Vagina (tissue), 2 donors: ENCODE measurements around the gene DCDC2B.

Source experiments
- POLR2A ChIP-seq, 2 donors: fragments of 450-650 bp; IDR thresholded peaks; one replicate each; pipeline ENCODE4 v1.6.1; 2017; ENCODE audit warnings: antibody characterized with exemption in 2 of 2, mild to moderate bottlenecking in 2 of 2, moderate library complexity in 2 of 2
- TF ChIP-seq, protein P1 (sequence below), 3 experiments: fragments of 450-650 bp in 2 of 3; fragments of 200-600 bp in 1 of 3; sonication (generic) in 1 of 3; IDR thresholded peaks; one replicate each; pipeline ENCODE4 v1.5.1; 2017 to 2019; ENCODE audit warnings: antibody characterized with exemption in 3 of 3, mild to moderate bottlenecking in 2 of 3, moderate library complexity in 2 of 3

- TF ChIP-seq, protein P1, sequence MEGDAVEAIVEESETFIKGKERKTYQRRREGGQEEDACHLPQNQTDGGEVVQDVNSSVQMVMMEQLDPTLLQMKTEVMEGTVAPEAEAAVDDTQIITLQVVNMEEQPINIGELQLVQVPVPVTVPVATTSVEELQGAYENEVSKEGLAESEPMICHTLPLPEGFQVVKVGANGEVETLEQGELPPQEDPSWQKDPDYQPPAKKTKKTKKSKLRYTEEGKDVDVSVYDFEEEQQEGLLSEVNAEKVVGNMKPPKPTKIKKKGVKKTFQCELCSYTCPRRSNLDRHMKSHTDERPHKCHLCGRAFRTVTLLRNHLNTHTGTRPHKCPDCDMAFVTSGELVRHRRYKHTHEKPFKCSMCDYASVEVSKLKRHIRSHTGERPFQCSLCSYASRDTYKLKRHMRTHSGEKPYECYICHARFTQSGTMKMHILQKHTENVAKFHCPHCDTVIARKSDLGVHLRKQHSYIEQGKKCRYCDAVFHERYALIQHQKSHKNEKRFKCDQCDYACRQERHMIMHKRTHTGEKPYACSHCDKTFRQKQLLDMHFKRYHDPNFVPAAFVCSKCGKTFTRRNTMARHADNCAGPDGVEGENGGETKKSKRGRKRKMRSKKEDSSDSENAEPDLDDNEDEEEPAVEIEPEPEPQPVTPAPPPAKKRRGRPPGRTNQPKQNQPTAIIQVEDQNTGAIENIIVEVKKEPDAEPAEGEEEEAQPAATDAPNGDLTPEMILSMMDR (IDR thresholded peaks at IDR 0.05), result no peak
- TF ChIP-seq POLR2A (IDR thresholded peaks at IDR 0.05), result no peak
Observed at GRCh38 chr1:32179193-32179442, 29.8 kb upstream of the DCDC2B start.
